Daoy (cell line): ENCODE results near the gene UBE2D2. TPM values are rescaled to one million over a fixed set of nuclear protein-coding genes. Genes with fewer than 3 reads are reported as not detected.
A peak's percentile ranks its signal among the peaks of the same experiment; 100 is the strongest.

Experiments used
- DNase-seq: peaks from one replicate; pipeline ENCODE4 v3.0.0-alpha.2; 2015; ENCODE audit warnings: low read depth
- total RNA-seq: library from RNA; depleted of rRNA; stranded (reverse); fragments of >200 nt; shearing (Covaris generic); gene quantifications from 2 replicates; pipeline ENCODE4 v1.2.3, GENCODE V29; 2014

The UBE2D2 gene
- total RNA-seq, 1 experiment from 2014 or later: 99.5 TPM

- DNase-seq: peak; percentile 99
These were observed 100.0 kb downstream of the UBE2D2 start for GRCh38 chr5:139660923-139661814.

DNA sequence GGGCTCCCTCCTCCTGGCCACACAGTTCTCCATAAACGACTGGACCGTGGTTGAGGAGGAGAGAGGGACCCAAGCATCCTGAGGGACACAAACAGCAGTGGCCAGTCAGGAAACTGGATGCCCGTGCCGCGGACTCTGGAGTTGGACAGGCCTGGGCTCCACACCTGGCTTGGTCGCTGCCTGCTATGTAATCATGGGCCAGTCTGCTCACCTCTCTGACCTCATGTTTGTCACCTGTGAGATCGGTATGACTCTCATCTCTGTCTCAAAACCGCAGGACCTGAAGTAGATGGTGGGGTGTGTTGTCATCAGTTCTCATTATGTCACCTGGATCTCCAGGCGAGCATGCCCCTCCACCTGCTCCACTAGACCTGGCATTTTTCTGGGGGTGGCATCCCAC, 101.5 kb downstream of the UBE2D2 start:
- DNase-seq: no peak

GRCh38 chr5:139663207-139664085, 102.3 kb downstream of the UBE2D2 start:
- DNase-seq: no peak

DNA sequence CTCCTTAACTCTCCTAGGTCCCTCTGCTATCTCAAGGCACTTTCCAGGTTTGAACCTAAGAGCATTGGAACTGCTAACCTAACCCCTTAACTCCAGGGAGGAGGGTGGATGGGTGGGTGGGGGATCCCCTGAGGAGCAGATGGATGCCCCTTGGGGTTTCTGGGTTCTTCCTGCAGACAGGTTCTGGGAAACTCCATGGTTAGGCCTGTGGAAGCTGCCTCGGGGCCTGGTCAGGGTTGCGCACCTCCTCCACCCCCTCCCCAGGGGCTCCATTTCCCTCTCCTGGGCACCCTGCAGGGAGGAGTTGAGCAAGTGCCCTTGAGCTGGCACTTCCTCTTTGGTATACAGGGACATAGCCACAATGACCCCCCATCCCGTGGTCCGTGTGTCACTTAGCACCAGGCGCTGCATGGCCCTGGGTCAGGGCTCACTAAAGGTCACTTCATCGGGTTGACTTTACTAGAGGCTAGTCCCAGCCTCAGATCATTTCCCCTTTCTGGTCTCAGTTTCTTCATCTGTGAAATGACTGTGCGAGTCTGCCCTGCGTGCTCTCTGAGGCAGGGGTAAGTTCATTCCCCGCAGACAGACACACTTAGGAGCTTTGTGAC, 103.1 kb downstream of the UBE2D2 start:
- DNase-seq: no peak

DNA sequence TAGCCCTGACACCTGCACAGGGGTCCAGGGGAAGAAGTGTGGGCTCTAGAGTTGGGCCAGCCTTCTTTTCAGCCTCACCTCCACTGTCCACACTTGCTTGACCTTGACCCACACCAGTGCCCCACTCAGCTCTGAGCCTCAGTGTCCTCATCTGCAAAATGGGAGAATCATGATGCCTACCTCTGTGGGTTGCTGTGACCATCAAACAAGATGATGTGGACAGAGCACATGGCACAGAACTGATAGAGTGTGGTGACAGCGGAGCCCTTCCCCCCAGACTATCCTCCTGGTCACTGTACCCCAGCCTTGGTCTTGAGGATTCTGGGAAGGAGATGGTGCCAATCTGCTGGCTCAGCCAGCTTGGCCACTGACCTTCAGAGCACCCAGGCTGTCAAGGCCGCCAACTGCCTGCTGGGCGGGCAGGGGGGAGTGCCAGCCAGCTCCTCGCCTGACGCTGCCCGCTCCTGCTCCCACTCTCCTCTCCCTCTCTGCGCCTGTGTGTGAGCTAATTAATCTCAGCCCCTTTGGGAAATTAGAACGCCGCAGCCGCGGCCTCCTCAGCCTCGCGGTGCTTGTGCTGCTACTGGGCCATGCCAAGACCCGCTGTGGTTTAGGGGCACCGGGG, 103.7 kb downstream of the UBE2D2 start:
- no peak for DNase-seq

GRCh38 chr5:139665626-139666025, 104.5 kb downstream of the UBE2D2 start:
- DNase-seq: no peak

GRCh38 chr5:139666551-139666950, 105.4 kb downstream of the UBE2D2 start:
- no peak for DNase-seq

- DNase-seq: peak; percentile 78
These were observed 106.0 kb downstream of the UBE2D2 start for GRCh38 chr5:139667001-139667729.

- peak; percentile 76 for DNase-seq
These were observed 106.6 kb downstream of the UBE2D2 start for GRCh38 chr5:139667730-139668063.

DNA sequence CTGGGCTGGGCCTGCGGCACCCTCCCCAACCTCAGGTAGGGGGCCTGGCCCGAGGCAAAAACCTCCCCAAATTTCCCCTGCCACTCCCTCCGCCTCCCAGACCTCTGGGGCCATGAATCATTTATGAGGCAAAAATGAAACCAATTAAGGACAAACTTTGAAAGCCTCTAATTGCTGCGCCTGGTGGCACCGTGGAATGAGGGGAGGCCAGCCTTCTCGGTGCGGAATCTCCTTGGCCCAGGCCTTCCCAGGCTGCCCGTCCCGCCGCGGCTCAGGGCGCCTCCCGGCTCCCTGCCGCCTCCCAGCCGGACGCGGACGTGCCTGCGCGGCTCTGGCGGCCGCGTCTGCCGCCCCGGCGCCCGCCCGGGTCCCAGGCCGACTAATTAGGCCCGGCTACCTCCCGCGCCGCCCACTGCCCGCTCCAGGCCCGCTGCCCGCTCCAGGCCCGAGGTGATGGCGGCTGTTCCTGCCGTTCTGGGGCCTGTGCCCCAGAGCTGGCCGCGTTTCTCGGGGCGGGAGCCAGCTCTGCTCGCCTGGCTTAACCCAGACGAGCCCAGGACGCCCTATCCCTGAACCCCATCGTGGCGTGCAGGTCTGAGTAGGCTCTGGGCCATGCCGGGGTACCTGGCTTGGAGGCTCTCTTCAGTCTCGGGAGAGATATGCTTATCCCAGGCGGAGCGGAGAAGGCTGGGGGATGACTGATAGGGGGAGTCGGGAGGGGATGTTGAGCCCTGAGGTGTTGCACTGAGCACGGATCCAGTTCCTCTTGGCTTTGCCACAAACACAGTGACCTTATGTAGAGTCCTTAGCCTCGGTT, 107.1 kb downstream of the UBE2D2 start:
- DNase-seq: peak; percentile 86

GRCh38 chr5:139668924-139669661, 108.0 kb downstream of the UBE2D2 start:
- no peak for DNase-seq

- DNase-seq: no peak
These were observed 108.7 kb downstream of the UBE2D2 start for GRCh38 chr5:139669662-139670368.

DNA sequence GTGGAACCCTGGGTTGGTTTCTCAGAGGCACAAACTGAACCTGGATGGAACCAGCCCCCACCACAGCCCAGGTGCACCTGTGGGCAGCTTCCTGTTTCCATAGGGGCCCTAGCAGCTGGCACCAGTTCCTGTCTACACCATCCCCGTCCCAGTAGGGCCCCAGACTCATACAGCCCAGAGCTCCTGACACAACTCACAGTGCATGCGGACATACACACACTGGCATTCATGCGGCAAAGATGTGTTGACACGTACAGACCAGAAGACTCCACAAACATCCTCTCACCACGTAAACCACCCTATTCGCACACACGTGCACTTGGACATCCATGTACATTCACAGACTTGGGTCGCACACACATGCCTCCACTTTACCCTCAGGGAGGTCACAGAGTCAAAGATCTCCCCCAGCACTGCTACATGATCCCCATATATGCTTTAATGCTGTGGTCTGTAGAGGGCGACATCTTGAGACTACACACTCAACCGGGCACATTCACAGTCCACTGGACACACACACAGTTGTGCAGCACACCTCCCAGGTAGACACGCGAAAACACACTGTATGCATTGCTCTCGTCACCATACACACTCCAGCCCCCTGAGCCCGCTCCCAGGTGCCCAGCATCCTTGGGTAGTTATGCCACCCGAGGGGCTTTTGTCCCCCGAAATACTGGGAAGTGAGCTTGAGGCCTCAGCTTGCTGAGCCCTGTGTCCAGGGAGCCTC, 109.4 kb downstream of the UBE2D2 start:
- peak; percentile 75 for DNase-seq

DNA sequence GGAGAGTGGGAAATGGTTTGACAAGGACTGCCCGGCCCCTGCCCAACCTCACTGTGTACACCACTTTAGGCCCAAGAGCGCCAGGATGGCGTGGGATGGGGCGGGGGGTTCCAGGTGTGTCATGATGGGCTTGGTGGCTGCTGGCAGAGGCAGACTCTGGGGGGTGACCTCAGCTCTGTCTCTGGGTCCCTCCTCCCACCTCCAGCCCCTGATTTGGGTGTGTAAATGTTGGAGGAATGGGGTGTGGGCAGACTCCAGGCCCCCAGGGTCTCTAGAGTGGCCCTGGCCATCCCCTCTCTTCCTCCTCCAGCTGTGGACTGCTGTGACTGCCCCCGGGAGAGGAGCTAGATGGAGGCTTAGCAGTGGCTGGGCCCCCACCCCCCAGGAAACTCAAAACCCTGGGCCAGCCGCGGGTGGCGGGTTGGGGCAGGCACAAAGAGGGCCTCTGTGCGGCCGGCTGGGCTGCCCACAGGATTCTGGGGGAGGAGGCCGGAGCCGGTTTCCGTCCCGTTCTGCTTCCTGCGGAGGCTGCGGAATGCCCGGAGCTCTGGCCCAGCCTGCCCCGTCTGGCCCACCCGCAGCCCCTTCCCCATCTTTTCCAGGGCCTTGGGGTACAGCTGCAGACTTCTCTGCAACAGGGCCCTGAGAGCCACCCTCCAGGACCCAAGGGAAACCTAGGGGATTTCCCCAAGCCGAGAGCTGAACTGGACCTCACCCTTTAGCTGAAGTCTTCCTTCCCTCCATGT, 110.1 kb downstream of the UBE2D2 start:
- peak; percentile 75 for DNase-seq

- no peak for DNase-seq
These were observed 114.1 kb downstream of the UBE2D2 start for GRCh38 chr5:139675213-139675612.

DNA sequence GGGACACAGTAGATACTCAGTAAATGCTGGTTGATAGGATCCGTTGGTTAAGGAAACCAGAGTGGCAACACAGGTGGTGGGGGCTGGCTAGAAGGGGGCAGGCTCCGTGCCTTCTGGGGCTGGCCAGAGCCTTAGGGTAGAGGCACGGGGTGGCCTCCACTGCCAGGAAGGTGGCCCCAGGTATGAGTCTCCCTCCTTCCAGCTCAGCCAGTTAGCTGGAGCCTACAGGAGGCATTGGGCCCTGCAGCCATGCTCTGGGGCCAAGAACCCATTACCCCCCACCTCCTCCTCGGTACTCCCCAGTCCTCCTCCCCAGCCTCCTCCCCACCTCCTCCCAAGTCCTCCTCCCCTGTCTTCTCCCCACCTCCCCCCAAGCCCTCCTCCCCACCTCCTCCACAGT, 114.7 kb downstream of the UBE2D2 start:
- DNase-seq: no peak

DNA sequence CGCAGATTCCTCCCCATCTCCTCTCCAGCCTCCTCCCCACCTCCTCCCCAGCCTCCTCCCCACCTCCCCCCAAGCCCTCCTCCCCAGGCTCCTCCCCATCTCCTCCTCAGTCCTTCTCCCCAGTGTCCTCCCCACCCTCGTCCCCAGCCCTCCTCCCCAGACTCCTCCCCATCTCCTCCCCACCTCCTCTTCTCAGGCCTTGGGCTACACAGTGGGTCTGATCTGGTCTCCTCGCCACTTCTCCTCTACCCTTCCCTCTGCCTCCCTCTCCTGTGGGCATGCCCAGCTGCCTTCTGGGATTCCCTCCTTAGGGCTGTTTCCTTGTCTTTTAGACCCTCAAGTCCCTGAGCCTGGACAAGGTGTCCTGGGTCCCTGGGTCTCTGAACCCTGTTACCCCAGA, 115.3 kb downstream of the UBE2D2 start:
- no peak for DNase-seq
